HG02571 (cell line): Measurements from ENCODE around the gene NMNAT1.
A peak's percentile ranks its signal among the peaks of the same experiment; 100 is the strongest.
"Not testable (repeated sequence)": the region's sequence is repeated elsewhere in the genome, so short reads cannot be mapped to it uniquely, and the experiment has no call there.

ENCODE experiments used
- ATAC-seq: cut with Tn5 transposase; IDR thresholded peaks from one replicate; pipeline ENCODE4 v1.9.1; 2021; ENCODE audit warnings: mild to moderate bottlenecking, moderate library complexity; ENCODE audit not compliant: unreplicated experiment

The NMNAT1 gene

GRCh38 chr1:9942939-9943788 is at the start of gene NMNAT1, which contains the start of gene LZIC:
Gene NMNAT1, plus strand, starts transcription at chr1:9943475. Its CDS starts 28,599 bp downstream, at chr1:9972074.
Gene LZIC, minus strand, starts transcription at chr1:9943391. Its CDS starts 6,772 bp downstream, at chr1:9936619.
- ATAC-seq, result peak; percentile 88

GRCh38 chr1:9894115-9894514 is 49.2 kb upstream of the NMNAT1 start:
- ATAC-seq, result no peak

- no peak for ATAC-seq
Measured at GRCh38 chr1:9900142-9901043, 42.9 kb upstream of the NMNAT1 start.

DNA sequence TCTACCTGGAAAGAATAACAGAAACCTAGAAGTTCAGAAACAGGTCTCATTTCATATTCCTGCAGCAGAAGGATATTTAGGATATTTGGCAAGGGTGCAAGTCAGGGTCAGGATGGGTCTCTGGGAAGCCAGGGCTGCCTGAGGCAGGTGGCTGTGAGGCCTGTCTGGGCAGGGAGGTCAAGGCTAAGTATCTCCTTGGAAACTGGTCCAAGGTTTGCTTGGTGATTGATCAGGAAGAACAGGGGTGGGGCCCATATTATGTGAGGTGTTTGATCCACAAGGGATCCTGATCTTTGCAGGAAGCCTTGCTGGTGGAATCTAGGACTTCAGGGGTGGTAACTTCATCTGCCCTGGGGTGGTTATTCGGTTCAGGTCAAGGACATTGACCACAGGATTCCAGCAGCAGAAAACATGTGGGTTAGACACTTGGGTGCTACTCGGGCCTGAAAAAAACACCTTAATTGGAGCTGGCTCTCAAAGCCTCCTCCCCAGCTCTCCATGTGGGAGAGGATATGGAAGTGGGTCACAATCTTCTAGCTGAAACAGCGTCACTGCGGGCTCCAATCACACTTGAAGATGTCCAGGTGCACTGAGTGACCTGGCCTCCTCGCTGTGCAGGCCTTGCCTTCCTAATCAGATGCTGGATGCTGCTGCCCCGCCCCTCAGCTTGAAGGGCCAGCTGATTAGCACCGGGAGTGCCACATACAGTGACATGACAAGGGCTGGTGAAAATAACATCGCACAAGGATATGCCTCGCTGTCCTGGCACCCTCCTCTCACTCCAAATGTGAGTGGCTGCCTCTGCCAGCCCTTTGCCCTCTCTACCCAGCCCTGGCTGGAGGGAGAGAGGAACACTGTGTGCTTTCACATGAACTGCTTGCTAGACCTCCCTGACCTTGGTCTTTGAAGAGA is 41.9 kb upstream of the NMNAT1 start:
- no peak for ATAC-seq

DNA sequence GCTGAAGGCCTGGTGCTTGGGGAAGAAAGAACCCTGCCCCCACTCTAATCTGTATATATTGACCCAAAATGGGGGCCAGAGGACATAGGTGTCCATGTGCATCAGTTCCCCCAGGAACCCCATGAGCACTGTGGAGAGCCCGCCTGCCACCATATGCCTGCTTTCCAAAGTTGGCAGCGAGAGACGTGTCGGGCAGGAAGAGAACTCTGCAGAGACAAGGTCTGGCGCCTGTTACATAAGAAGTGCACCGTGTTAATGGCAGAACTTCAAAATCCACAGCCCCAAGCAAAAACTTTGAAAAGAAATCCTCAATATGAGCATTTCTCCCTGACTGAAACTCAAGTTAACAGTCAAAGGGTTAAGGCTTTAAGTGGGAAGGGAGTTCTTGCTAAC is 41.2 kb upstream of the NMNAT1 start:
- ATAC-seq, result no peak

- ATAC-seq, result no peak
Measured at GRCh38 chr1:9903801-9904527, 39.3 kb upstream of the NMNAT1 start.

DNA sequence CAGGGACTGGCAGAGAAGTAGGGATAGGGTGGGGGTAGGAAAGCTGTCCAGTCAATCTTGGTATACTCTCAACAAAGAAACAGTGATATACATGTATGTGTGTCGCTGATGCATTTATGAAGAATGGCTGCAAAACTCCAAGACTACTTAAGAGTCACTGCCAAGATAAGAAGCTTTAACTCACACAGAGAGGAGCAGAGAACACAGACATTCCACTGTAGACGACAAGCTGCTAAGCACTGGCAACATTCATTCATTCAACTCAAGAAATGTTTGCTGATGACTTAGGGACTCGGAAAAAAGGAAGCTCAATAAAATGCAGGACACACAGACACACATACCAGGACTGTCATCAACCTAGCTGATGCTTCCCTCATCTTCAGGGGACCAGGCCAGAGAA is 38.7 kb upstream of the NMNAT1 start:
- ATAC-seq, result no peak

DNA sequence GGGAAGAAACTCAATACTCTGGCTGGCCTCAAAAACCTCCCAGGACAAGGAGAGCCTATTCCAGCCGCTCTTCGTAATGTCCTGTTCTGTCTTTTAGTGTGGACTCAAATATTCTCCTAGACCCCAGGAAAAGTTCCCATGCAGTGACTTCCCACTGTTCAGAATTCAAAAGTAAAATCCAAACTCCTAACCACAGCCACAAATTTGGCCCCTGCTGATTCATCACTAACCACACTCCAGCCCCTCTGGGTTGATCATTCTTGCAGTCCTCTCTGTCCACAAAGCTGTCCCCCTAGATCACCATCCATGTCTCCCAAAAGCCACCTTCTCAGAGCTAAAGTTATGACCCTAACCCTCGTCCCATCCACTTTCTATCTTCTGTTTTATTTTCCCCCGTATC is 38.3 kb upstream of the NMNAT1 start:
- no peak for ATAC-seq

- ATAC-seq, result no peak
Measured at GRCh38 chr1:9906466-9906865, 36.8 kb upstream of the NMNAT1 start.

- no peak for ATAC-seq
Measured at GRCh38 chr1:9907441-9907840, 35.8 kb upstream of the NMNAT1 start.

DNA sequence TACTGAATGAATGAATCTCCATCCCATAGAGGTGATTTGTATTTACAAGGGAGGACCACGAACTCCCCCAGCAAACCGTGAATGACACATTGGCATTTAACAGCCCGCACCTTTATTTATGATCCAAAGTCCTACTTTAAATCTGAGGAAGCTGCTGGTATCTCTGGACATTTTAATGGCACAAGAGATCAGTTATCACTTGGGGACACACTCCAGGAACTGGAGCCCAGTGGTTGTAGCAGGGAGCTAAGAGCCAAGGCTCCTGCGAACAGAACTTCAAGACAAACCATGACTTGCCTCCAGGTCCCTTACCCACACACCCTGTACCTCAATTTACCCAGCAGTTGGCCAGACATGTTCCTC is 34.4 kb upstream of the NMNAT1 start:
- no peak for ATAC-seq

- ATAC-seq, result no peak
Measured at GRCh38 chr1:9909234-9910046, 33.8 kb upstream of the NMNAT1 start.

GRCh38 chr1:9910076-9910422 is 33.2 kb upstream of the NMNAT1 start, which contains the start of gene CTNNBIP1:
Gene CTNNBIP1, minus strand, starts transcription at chr1:9910269. Its CDS starts 38,205 bp downstream, at chr1:9872064.
- ATAC-seq, result peak; percentile 69

DNA sequence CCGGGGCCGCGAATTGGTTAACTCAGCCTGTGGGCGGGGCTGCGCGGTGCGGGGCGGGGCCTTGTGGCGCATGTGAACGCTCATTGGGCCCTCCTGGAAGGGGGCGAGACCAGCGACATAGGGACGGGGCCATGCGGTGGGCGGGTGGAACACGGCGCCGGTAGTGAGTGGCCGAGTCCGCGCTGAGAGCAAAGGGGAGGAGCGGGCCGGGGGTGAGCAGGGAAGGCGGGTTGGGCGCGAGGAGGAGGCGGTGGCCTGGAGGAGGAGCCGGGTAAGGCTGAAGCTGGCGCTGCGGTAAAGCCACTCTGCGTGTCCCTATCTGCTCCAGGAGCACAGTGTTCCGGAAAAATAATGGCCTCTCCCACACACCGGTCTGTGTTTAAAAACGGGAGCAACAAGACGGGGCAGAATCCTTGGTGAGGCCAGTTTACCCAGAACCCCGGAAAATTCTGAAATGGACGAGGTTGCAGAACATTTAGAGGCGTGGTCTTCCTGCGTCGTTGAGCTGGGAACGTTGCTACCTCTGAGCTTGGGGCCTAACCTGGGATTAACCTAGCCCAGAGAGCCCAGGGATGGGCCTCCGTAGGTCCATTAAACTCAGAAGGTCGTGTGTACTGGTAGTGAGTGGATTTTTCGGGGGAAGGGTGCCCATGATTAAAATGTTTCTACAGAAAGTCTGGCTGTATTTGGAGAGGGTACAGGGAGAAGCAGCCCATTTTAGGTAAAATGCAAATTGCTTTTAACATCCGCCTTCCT is 32.7 kb upstream of the NMNAT1 start:
- ATAC-seq, result peak; percentile 91

DNA sequence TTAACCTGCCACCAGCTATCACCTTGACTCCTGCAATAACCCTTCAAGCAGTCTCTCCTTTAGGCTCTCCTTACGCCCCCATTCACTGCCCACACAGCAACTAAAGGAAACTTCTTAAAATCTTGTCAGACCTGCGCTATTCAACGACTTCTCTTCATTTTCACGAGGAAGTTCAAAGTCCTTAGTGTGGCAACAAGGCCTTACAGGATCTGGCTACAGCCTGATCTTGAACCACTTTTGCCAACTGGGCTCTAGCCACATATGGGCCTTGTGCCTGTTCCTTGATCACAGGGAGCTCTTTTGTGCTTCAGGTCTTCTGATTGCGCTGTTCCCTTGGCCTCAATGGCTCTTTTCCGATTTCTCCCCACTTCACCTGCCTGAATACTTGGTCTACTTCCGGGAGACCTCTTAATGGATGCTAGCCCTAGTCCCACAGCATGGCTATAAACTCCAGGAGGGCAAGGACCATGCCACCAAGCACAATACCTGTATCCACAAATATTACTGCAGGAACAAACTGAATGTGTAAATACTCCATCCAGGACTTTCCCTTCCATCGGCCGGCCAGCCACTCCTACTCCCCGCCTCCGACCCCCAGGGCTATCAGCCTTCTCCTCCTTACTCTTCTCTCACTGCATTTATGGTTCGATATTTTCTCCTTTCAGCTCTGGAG is 30.9 kb upstream of the NMNAT1 start:
- ATAC-seq, result no peak

GRCh38 chr1:9914610-9914937 is 28.7 kb upstream of the NMNAT1 start:
- ATAC-seq, result no peak

GRCh38 chr1:9916452-9916851 is 26.8 kb upstream of the NMNAT1 start:
- ATAC-seq, result no peak

DNA sequence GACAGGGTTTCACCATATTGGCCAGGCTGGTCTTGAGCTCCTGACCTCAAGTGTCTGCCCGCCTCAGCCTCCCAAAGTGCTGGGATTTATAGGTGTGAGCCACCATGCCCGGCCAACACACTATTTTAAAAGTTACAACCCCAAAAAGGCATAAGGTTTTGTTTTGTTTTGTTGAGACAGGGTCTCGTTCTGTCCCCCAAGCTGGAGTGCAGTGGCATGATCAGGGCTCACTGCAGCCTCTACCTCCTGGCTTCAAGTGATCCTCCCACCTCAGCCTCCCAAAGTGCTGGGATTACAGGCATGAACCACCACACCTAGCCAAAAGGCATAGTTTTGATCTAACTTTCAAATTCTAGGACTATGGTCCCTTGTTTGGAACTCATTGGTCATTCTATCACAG is 25.8 kb upstream of the NMNAT1 start:
- ATAC-seq, result not testable (repeated sequence)
